HG02759 (cell line): ENCODE results near the gene PBX1.

Experiments used
- ATAC-seq: cut with Tn5 transposase; IDR thresholded peaks from one replicate; pipeline ENCODE4 v1.9.1; 2021; ENCODE audit warnings: mild to moderate bottlenecking, moderate library complexity; ENCODE audit not compliant: unreplicated experiment

PBX1 gene

DNA sequence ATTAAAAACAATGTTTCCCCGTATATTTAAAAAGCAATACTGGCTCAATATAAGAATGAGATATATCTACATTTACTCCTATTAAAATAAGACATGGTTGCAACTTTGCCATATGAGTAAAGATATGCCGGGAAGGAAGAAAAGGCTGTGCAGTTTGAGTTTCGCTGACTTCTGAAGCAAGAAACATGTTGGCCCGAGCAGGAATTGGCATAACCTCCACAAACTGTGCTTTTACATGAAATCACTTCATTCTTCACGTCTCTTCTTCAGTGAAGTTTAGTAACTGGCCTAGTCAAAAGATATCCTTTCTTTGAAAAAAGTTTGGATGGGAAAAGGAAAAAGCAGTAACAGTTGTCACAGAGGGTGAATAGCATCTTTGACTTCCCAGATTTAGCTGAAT, 342.0 kb downstream of the PBX1 start:
- no peak for ATAC-seq
